Heart right ventricle (tissue), 16 donors: ENCODE measurements around the gene SUMF1. TPM values are rescaled to one million over a fixed set of nuclear protein-coding genes. Genes with fewer than 3 reads are reported as not detected.

Experiments
- ATAC-seq, 8 donors: fragments of 200-7000 bp; cut with Tn5 transposase; one replicate each; pipeline ENCODE4 v1.9.1; 2020; ENCODE audit warnings: mild to moderate bottlenecking in 8 of 8, moderate library complexity in 8 of 8, moderate number of reproducible peaks in 1 of 8
- DNase-seq, 2 donors: peaks; one replicate each; pipeline ENCODE4 v3.0.0-alpha.2; 2020
- H3K27ac ChIP-seq, 10 donors: fragments of 200-600 bp; sonication (generic) in 2 of 10; one replicate each; pipeline versions ENCODE4 v1.5.0 to v1.8.0; 2020 to 2022; ENCODE audit warnings: mild to moderate bottlenecking in 3 of 10
- H3K27me3 ChIP-seq, 7 donors: fragments of 200-600 bp; one replicate each; pipeline ENCODE4 v1.8.0; 2021 to 2022; ENCODE audit warnings: mild to moderate bottlenecking in 2 of 7
- H3K36me3 ChIP-seq, 9 donors: fragments of 200-600 bp; sonication (generic) in 1 of 9; one replicate each; pipeline versions ENCODE4 v1.5.0 to v1.8.0; 2020 to 2022; ENCODE audit warnings: mild to moderate bottlenecking in 2 of 9
- H3K4me1 ChIP-seq, 9 donors: fragments of 200-600 bp; sonication (generic) in 1 of 9; one replicate each; pipeline versions ENCODE4 v1.5.0 to v1.8.0; 2020 to 2022; ENCODE audit warnings: mild to moderate bottlenecking in 4 of 9
- H3K4me3 ChIP-seq, 10 donors: fragments of 200-600 bp; sonication (generic) in 2 of 10; one replicate each; pipeline versions ENCODE4 v1.5.0 to v1.8.0; 2020 to 2022; ENCODE audit warnings: mild to moderate bottlenecking in 7 of 10, moderate library complexity in 2 of 10
- H3K9me3 ChIP-seq, 11 donors: fragments of 200-600 bp in 10 of 11; sonication (generic) in 2 of 11; one replicate each; pipeline versions ENCODE4 v1.5.0 to v1.8.0; 2013 to 2022; ENCODE audit warnings: mild to moderate bottlenecking in 2 of 11, control low read depth in 1 of 11, moderate library complexity in 1 of 11
- WGBS, 2 donors: extraction: QIAGEN DNeasy Blood & Tissue Kit; methylation state at CpG; one replicate each; pipeline ENCODE4 v1.1.7; 2013; ENCODE audit warnings: inconsistent platforms in 1 of 2; 5-methylcytosine and 5-hydroxymethylcytosine counted together
- intact Hi-C, 10 donors: fragments of 100-400 bp; cut with DNase I; formaldehyde crosslinking; loops; one replicate each; pipeline versions ENCODE4 v1.11.1 to v1.14.2; 2022
- polyA plus RNA-seq, 2 donors: library from polyadenylated mRNA; stranded (reverse); fragments of 200-250 nt; gene quantifications; one replicate each; pipeline ENCODE4 v1.2.3, GENCODE V29; 2013
- total RNA-seq, 10 donors: library from RNA; stranded (reverse); fragmentation: NEBNext Ultra II Directional in 3 of 10; extraction: Animal tissue kit (Norgen Biotek cat#: 25700) in 3 of 10; gene quantifications; one replicate each; pipeline versions ENCODE4 v1.2.1 to v1.2.4, GENCODE V29; 2021 to 2023
- TF ChIP-seq, protein P1 (sequence below), 9 donors: fragments of 200-600 bp; sonication (generic) in 2 of 9; IDR thresholded peaks; one replicate each; pipeline versions ENCODE4 v1.5.0 to v1.8.0; 2021 to 2022; ENCODE audit warnings: antibody characterized with exemption in 9 of 9, mild to moderate bottlenecking in 5 of 9, moderate library complexity in 1 of 9
- donor health status: Arrhythmogenic right ventricular cardiomyopathy.
- donor health status: ischemic (EF 13 %, LVEDD 7.1; RV severe dilation, severe dysfunction).
- donor health status: healthy with polysubstance abuse.
- donor health status: DM: no; HTN: yes; CAD: no.
- donor health status: DM: no; HTN: no; CAD: no.
- donor health status: ischemic (EF 25% LVEDD 6.9; RV normal size, moderate dysfunction).
- donor health status: ischemic (EF 25% LVEDD 5.7; RV mildly dilated, moderate dysfunction).
- donor health status: healthy.
- donor health status: DM: yes; HTN: yes; CAD: no.
- donor health status: Ischemic cardiomyopathy.
- donor health status: ischemic (EF 35%, LVEDD 5.7; RV mildly dilated, moderate dysfunction).
- donor health status: nonischemic (EF 11% LVEDD 7.7; RV severe dilation, severe dysfunction).
- donor health status: DM: yes; HTN: yes; CAD: no.
- donor health status: PGD.
- donor health status: ischemic (EF 29% LVEDD 5.4; RV normal size, mild dysfunction).
- donor health status: nonischemic (EF 23%, LVEDD 6.1; RV moderate dilation, normal function).

The SUMF1 gene
- total and polyA plus RNA-seq, 12 donors, result 3.7 to 15.1 (median 8.9) TPM

DNA sequence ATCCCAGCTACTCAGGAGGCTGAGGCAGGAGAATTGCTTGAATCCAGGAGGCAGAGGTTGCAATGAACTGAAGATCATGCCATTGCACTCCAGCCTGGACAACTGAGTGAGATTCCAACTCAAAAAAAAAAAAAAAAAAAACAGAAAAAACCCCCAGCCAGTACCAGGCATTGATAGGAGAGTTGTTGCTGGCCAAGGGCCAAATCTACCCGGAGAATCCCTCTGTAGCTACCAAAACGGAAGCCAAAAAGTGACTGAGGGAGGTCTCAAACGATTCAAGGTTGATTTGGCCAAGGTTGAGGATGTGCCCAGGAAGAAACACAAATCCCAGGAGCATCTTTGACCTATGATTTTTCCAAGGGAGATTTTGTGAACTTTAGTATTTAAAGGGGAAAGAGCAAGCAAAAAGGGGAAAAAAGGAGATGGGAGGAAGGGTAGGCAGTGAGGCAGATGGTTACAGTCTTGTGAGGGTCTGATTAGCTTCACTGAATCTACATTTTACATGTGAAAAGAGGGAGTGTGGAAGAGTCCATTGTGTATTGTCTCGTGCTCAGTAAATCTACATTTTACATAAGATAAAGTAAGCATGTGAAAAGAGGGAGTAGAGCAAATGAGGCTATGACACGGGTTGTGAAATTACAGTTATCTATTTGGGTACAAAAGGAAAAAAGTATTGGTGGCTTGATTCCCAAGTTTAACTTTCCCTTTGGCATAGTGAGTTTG, 131.1 kb downstream of the SUMF1 start:
- H3K9me3 ChIP-seq, result no peaks in the 10 kb centered on the region
- H3K36me3 ChIP-seq, result no peaks in the 10 kb centered on the region
- ATAC-seq, result no peak
- TF ChIP-seq, protein P1, sequence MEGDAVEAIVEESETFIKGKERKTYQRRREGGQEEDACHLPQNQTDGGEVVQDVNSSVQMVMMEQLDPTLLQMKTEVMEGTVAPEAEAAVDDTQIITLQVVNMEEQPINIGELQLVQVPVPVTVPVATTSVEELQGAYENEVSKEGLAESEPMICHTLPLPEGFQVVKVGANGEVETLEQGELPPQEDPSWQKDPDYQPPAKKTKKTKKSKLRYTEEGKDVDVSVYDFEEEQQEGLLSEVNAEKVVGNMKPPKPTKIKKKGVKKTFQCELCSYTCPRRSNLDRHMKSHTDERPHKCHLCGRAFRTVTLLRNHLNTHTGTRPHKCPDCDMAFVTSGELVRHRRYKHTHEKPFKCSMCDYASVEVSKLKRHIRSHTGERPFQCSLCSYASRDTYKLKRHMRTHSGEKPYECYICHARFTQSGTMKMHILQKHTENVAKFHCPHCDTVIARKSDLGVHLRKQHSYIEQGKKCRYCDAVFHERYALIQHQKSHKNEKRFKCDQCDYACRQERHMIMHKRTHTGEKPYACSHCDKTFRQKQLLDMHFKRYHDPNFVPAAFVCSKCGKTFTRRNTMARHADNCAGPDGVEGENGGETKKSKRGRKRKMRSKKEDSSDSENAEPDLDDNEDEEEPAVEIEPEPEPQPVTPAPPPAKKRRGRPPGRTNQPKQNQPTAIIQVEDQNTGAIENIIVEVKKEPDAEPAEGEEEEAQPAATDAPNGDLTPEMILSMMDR (IDR thresholded peaks at IDR 0.05), result no peak
- 52 to 61% methylated on average over 5 of the region's 5 CpGs for WGBS, 2 donors
- intact Hi-C loops, result no loop called here
- H3K27ac ChIP-seq, result no peak overlapping the region
- H3K4me1 ChIP-seq, result peaks cover 0 to 8% (median 0%) of the 10 kb centered on the region in 9 donors
- no peak for DNase-seq
- no peaks in the 10 kb centered on the region for H3K27me3 ChIP-seq
- no peak overlapping the region for H3K4me3 ChIP-seq

DNA sequence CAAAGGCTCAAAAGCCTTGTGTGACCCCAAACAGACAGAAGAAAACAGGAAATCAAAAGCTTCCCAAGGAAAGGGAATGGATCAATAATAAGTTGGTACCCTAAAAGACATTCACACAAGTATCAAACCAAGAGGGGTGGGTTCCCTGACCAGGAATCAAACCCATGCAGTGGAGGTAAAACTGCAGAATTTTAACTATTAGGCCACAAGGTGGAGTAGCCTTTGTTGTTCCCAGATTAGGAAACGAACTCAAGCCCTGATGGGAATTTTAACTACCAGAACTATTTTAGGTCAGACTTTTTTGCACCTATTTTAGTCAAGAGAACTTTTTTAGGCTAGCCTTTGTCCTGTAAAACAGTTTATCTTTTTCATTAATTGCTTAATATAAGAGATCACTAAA, 132.5 kb downstream of the SUMF1 start:
- Histone ChIP-seq H3K27ac (no peak overlapping the region), H3K4me3 (no peak overlapping the region), H3K4me1 (no peaks in the 10 kb centered on the region), H3K9me3 (peaks cover 0 to 8% (median 0%) of the 10 kb centered on the region in 11 donors), H3K36me3 (no peaks in the 10 kb centered on the region), H3K27me3 (no peaks in the 10 kb centered on the region)
- no peak for DNase-seq
- 43 to 48% methylated on average over 1 of the region's 1 CpG for WGBS, 2 donors
- TF ChIP-seq, protein P1 (IDR thresholded peaks at IDR 0.05), result no peak
- intact Hi-C loops, result no loop called here
- no peak for ATAC-seq

DNA sequence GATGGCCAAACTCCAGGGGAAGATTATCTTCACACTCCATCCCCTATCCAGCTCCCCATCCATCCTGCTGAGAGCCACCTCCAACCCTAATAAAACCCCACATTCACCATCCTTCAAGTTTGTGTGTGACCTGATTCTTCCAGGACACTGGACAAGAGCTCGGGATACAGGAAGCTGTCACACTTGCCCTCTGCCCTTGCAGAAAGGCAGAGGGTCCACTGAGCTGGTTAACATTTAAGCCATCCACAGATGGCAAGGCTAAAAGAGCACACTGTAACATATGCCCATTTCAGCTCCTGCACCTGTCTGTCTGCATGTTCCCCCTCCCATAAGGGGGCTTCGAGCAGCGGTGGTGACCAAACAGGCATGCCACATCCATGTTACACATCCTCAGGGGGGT, 134.1 kb downstream of the SUMF1 start:
- Histone ChIP-seq H3K27ac (no peak overlapping the region), H3K27me3 (no peaks in the 10 kb centered on the region), H3K4me3 (no peak overlapping the region), H3K9me3 (peaks cover 0 to 23% (median 0%) of the 10 kb centered on the region in 11 donors), H3K4me1 (no peaks in the 10 kb centered on the region), H3K36me3 (no peaks in the 10 kb centered on the region)
- TF ChIP-seq, protein P1 (IDR thresholded peaks at IDR 0.05), result no peak
- intact Hi-C loops, result no loop called here
- DNase-seq (no peak), ATAC-seq (no peak)
- WGBS, 2 donors, result 90 to 93% methylated on average over 3 of the region's 3 CpGs

DNA sequence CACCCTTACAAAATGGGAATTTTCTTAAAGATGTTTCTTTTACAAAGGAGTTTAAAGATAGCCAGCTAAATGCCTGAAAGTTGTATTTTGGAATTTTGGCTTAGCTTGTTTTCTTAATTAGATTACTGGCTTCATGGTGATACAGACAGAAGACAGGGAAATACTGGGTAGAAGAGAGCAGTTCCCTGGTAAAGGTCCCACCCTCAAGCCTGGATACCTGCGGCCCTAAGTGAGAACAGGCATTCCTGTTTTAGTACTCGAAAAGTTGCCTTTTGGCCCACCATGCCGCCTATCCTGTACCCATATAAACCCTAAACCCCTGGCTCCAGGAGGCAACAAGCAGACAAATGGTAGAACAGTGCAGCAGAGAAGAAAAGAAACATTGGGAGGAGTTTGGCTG, 134.5 kb downstream of the SUMF1 start:
- Histone ChIP-seq H3K4me1 (no peaks in the 10 kb centered on the region), H3K36me3 (no peaks in the 10 kb centered on the region), H3K27ac (no peak overlapping the region), H3K4me3 (no peak overlapping the region), H3K9me3 (peaks cover 0 to 27% (median 0%) of the 10 kb centered on the region in 11 donors), H3K27me3 (no peaks in the 10 kb centered on the region)
- TF ChIP-seq, protein P1 (IDR thresholded peaks at IDR 0.05), result no peak
- no peak for DNase-seq
- no peak for ATAC-seq
- WGBS, 2 donors, result 93 to 95% methylated on average over 3 of the region's 3 CpGs
- intact Hi-C loops, result no loop called here
